Measurements from ENCODE around the gene KLK13. TPM values are rescaled to one million over a fixed set of nuclear protein-coding genes. Genes with fewer than 3 reads are reported as not detected.

KLK13 gene
- total and polyA plus RNA-seq, 2 experiments from 2014 or later, result 0.25 TPM; not detected in 1

DNA sequence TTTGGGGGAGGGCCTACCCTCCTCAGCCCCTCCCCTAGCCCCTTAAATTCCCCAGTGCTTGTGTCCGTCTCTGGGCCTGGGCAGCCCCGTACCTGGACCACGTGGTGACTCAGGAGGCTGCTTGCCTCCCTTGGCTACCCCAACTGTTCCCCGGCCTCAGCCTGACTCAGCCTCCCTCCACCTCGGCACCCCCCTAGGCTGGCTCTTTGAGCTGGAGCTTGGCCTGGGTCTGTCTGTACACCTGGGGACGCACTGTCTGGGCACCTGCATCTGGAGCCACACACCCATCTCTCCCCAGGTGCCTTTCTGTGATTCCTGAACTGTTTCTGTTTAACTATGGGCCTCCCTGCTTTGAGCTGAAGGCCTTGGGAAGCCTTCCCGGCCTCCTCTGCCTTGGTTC is 19.6 kb upstream of the KLK13 start:
- no peak overlapping the region for H3K4me2 ChIP-seq (ENCODE audit: unreplicated experiment)
- no peak overlapping the region for H3K9ac ChIP-seq
- no peak overlapping the region for H3K27ac ChIP-seq
- no peaks in the 10 kb centered on the region for H3K27me3 ChIP-seq (replicated peaks; ENCODE audit: insufficient read depth)
- H3K4me3 ChIP-seq, result no peak overlapping the region
- in situ Hi-C loops (cut with MboI), result no loop called here
- DNase-seq, result no peak
- TF ChIP-seq EZH2phosphoT487 (IDR thresholded peaks at IDR 0.05; ENCODE audit: insufficient read depth, low read depth) (no peak), EZH2 (IDR thresholded peaks at IDR 0.05; ENCODE audit: insufficient read depth, poor library complexity, severe bottlenecking) (no peak)
- H3K4me1 ChIP-seq (ENCODE audit: insufficient read depth), result no peaks in the 10 kb centered on the region
- no peaks in the 10 kb centered on the region for H3K79me2 ChIP-seq (ENCODE audit: insufficient read depth)
- H3F3A ChIP-seq (ENCODE audit: insufficient read depth), result no peaks in the 10 kb centered on the region
- H4K20me1 ChIP-seq (ENCODE audit: insufficient read depth), result no peaks in the 10 kb centered on the region
- no peak overlapping the region for H2AFZ ChIP-seq
- 55 to 65% methylated on average over 5 to 7 of the region's 7 CpGs for WGBS, 2 experiments (ENCODE audit: low coverage in 1 of 2, low lambda C conversion rate in 2 of 2, missing lambda C conversion rate in 2 of 2)
- H3K9me2 ChIP-seq (ENCODE audit: insufficient read depth), result no peaks in the 10 kb centered on the region
- H3K9me3 ChIP-seq (ENCODE audit: low read depth), result no peaks in the 10 kb centered on the region
- H3K36me3 ChIP-seq (ENCODE audit: low read depth), result no peaks in the 10 kb centered on the region

DNA sequence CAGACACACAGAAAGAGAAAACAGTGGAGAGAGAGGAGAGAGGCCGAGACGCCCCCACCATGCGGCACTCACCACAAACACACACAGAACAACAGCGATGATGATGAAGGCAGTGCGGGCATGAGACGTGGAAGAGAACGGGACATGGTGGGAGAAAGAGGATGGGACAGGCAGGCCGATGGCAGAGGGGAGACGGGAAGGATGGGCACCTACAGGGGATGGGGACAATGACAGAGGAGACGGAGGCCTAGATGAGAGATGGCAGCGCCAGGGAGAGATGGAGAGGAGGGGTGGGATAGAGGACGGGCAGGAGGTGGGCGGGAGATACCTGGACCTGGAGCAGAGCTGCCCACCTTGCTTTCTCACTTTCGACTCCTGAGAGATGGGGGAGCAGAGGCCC is 18.9 kb upstream of the KLK13 start:
- DNase-seq, result no peak
- no peaks in the 10 kb centered on the region for H3K27me3 ChIP-seq (replicated peaks; ENCODE audit: insufficient read depth)
- no peaks in the 10 kb centered on the region for H3F3A ChIP-seq (ENCODE audit: insufficient read depth)
- H3K4me3 ChIP-seq, result no peak overlapping the region
- H3K36me3 ChIP-seq (ENCODE audit: low read depth), result no peaks in the 10 kb centered on the region
- H4K20me1 ChIP-seq (ENCODE audit: insufficient read depth), result no peaks in the 10 kb centered on the region
- no peaks in the 10 kb centered on the region for H3K9me3 ChIP-seq (ENCODE audit: low read depth)
- WGBS, 2 experiments (ENCODE audit: low coverage in 1 of 2, low lambda C conversion rate in 2 of 2, missing lambda C conversion rate in 2 of 2), result 59 to 63% methylated on average over 10 to 14 of the region's 14 CpGs
- no peak for TF ChIP-seq EZH2phosphoT487 (IDR thresholded peaks at IDR 0.05; ENCODE audit: insufficient read depth, low read depth)
- no peak for TF ChIP-seq EZH2 (IDR thresholded peaks at IDR 0.05; ENCODE audit: insufficient read depth, poor library complexity, severe bottlenecking)
- H3K9me2 ChIP-seq (ENCODE audit: insufficient read depth), result no peaks in the 10 kb centered on the region
- no peaks in the 10 kb centered on the region for H3K4me1 ChIP-seq (ENCODE audit: insufficient read depth)
- in situ Hi-C loops (cut with MboI), result no loop called here
- no peak overlapping the region for H3K27ac ChIP-seq
- no peak overlapping the region for H2AFZ ChIP-seq
- no peaks in the 10 kb centered on the region for H3K79me2 ChIP-seq (ENCODE audit: insufficient read depth)
- no peak overlapping the region for H3K4me2 ChIP-seq (ENCODE audit: unreplicated experiment)
- H3K9ac ChIP-seq, result no peak overlapping the region

DNA sequence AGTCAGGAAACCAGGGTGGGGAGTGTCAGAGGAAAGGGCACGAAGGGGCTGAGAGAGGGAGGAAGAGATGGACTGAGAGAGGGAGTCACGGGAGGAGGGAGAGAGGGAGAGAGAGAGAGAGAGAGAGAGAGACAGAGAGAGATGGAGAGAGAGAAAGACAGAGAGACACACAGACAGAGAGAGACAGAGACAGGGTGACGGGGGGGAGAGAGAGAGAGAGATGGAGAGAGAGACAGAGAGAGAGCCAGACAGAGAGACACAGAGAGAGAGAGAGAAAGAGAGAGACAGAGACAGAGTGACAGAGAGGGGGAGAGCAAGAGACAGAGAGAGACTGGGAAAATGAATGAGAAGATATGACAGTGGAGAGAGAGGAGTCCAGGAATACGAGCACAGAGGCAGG is 18.3 kb upstream of the KLK13 start:
- Histone ChIP-seq H3K79me2 (ENCODE audit: insufficient read depth) (no peaks in the 10 kb centered on the region), H3F3A (ENCODE audit: insufficient read depth) (no peaks in the 10 kb centered on the region), H3K36me3 (ENCODE audit: low read depth) (no peaks in the 10 kb centered on the region), H3K9me3 (ENCODE audit: low read depth) (no peaks in the 10 kb centered on the region), H2AFZ (no peak overlapping the region), H3K9me2 (ENCODE audit: insufficient read depth) (no peaks in the 10 kb centered on the region), H3K27me3 (replicated peaks; ENCODE audit: insufficient read depth) (no peaks in the 10 kb centered on the region), H3K4me3 (no peak overlapping the region), H3K9ac (no peak overlapping the region), H3K4me2 (ENCODE audit: unreplicated experiment) (no peak overlapping the region), H3K4me1 (ENCODE audit: insufficient read depth) (no peaks in the 10 kb centered on the region), H4K20me1 (ENCODE audit: insufficient read depth) (no peaks in the 10 kb centered on the region), H3K27ac (no peak overlapping the region)
- DNase-seq, result no peak
- TF ChIP-seq EZH2 (IDR thresholded peaks at IDR 0.05; ENCODE audit: insufficient read depth, poor library complexity, severe bottlenecking), result no peak
- TF ChIP-seq EZH2phosphoT487 (IDR thresholded peaks at IDR 0.05; ENCODE audit: insufficient read depth, low read depth), result no peak
- in situ Hi-C loops (cut with MboI), result no loop called here
- WGBS, 2 experiments (ENCODE audit: low coverage in 1 of 2, low lambda C conversion rate in 2 of 2, missing lambda C conversion rate in 2 of 2), result 1% methylated on average over 4 of the region's 4 CpGs; no CpG with 5 or more reads in 1 of the 2 experiments

DNA sequence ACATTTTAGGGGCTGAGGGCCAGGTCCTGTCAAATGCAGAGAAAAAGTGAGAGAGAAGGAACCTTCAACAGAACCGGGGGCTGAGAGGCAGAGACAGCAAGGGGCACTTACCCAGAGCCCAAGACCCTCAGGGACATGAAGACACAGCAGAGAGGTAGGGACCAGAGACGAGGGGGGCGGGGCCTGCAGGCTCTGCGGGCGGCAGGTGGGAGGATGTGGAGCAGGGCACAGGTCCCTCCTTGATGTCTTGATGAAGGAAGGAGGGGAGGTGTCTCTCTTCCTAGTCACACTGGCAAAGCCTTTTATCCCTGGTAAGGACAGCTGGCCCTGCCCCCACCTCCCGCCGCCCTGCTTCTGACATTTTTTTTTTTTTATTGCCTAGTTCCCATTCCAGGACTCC is 17.7 kb upstream of the KLK13 start, which contains the start of gene KLK14:
Gene KLK14 (minus strand): TSS at position 277 of the 400 bp plus-strand sequence. CDS start 273 bp downstream, at position 4.
- Histone ChIP-seq H3K79me2 (ENCODE audit: insufficient read depth) (no peaks in the 10 kb centered on the region), H3K4me1 (ENCODE audit: insufficient read depth) (no peaks in the 10 kb centered on the region), H2AFZ (no peak within 1 kb of the TSS), H3F3A (ENCODE audit: insufficient read depth) (no peaks in the 10 kb centered on the region), H3K9me2 (ENCODE audit: insufficient read depth) (no peaks in the 10 kb centered on the region), H3K9ac (no peak within 1 kb of the TSS), H3K4me2 (ENCODE audit: unreplicated experiment) (no peak within 1 kb of the TSS), H3K27me3 (replicated peaks; ENCODE audit: insufficient read depth) (no peaks in the 10 kb centered on the region), H3K9me3 (ENCODE audit: low read depth) (no peaks in the 10 kb centered on the region), H3K36me3 (ENCODE audit: low read depth) (no peaks in the 10 kb centered on the region), H3K27ac (no peak within 1 kb of the TSS), H3K4me3 (no peak within 1 kb of the TSS), H4K20me1 (ENCODE audit: insufficient read depth) (no peaks in the 10 kb centered on the region)
- 7 to 13% methylated on average over 4 to 7 of the region's 7 CpGs for WGBS, 2 experiments (ENCODE audit: low coverage in 1 of 2, low lambda C conversion rate in 2 of 2, missing lambda C conversion rate in 2 of 2)
- TF ChIP-seq EZH2phosphoT487 (IDR thresholded peaks at IDR 0.05; ENCODE audit: insufficient read depth, low read depth) (no peak), EZH2 (IDR thresholded peaks at IDR 0.05; ENCODE audit: insufficient read depth, poor library complexity, severe bottlenecking) (no peak)
- in situ Hi-C loops (cut with MboI), result no loop called here
- DNase-seq, result no peak

DNA sequence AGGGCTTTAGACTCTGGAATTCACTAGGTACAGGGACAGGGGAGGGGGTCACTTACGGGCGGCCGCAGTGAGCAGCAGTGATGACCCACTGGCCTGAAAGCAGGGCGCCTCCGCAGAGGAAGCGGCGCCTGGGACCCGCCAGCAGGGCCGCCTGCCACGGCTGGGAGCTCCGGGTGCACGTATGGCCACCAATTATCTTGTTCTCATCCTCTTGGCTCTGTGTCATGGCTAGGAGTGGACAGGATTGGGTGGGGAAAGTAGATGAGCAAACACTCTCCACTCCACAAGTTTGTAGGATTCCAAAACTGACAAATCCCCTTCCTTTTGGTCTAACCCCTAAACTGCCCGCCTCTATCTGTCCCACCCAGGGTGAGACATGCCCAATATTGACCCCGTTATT is 16.6 kb upstream of the KLK13 start:
- Histone ChIP-seq H3K4me1 (ENCODE audit: insufficient read depth) (no peaks in the 10 kb centered on the region), H2AFZ (no peak overlapping the region), H4K20me1 (ENCODE audit: insufficient read depth) (no peaks in the 10 kb centered on the region), H3K4me2 (ENCODE audit: unreplicated experiment) (no peak overlapping the region), H3K27me3 (replicated peaks; ENCODE audit: insufficient read depth) (no peaks in the 10 kb centered on the region), H3K9ac (no peak overlapping the region), H3K79me2 (ENCODE audit: insufficient read depth) (no peaks in the 10 kb centered on the region), H3K4me3 (no peak overlapping the region), H3F3A (ENCODE audit: insufficient read depth) (no peaks in the 10 kb centered on the region), H3K9me3 (ENCODE audit: low read depth) (no peaks in the 10 kb centered on the region), H3K36me3 (ENCODE audit: low read depth) (no peaks in the 10 kb centered on the region), H3K27ac (no peak overlapping the region), H3K9me2 (ENCODE audit: insufficient read depth) (no peaks in the 10 kb centered on the region)
- no peak for DNase-seq
- in situ Hi-C loops (cut with MboI), result no loop called here
- 62 to 70% methylated on average over 14 of the region's 14 CpGs for WGBS, 2 experiments (ENCODE audit: low coverage in 1 of 2, low lambda C conversion rate in 2 of 2, missing lambda C conversion rate in 2 of 2)
- TF ChIP-seq EZH2phosphoT487 (IDR thresholded peaks at IDR 0.05; ENCODE audit: insufficient read depth, low read depth), result no peak
- no peak for TF ChIP-seq EZH2 (IDR thresholded peaks at IDR 0.05; ENCODE audit: insufficient read depth, poor library complexity, severe bottlenecking)
